Kidney tubule cell (primary cell): Measurements from ENCODE around the gene C6orf120.

Source experiments
- DNase-seq: peaks from one replicate; pipeline ENCODE4 v3.0.0-alpha.2; 2018; ENCODE audit warnings: low spot score

C6orf120 gene

GRCh38 chr6:169725125-169726048, 23.5 kb downstream of the C6orf120 start:
- DNase-seq = peak; percentile 67

- no peak for DNase-seq
These were observed 24.1 kb downstream of the C6orf120 start for GRCh38 chr6:169726049-169726400.

GRCh38 chr6:169726963-169727362, 25.0 kb downstream of the C6orf120 start:
- no peak for DNase-seq

- DNase-seq = no peak
These were observed 28.0 kb downstream of the C6orf120 start for GRCh38 chr6:169729961-169730360.

GRCh38 chr6:169738204-169738975, 36.5 kb downstream of the C6orf120 start:
- DNase-seq = no peak

- peak; percentile 33 for DNase-seq
These were observed 37.1 kb downstream of the C6orf120 start for GRCh38 chr6:169738976-169739529.

- DNase-seq = no peak
These were observed 39.4 kb downstream of the C6orf120 start for GRCh38 chr6:169741344-169741743.

GRCh38 chr6:169745405-169745804, 43.5 kb downstream of the C6orf120 start:
- DNase-seq = no peak

GRCh38 chr6:169746556-169746955, 44.6 kb downstream of the C6orf120 start:
- peak; percentile 70 for DNase-seq

- DNase-seq = peak; percentile 96
These were observed 49.5 kb downstream of the C6orf120 start, which contains the start of the genes DYNLT2 and ERMARD for GRCh38 chr6:169751242-169752073. Gene DYNLT2, minus strand, starts transcription at chr6:169751572. Its CDS starts 114 bp downstream, at chr6:169751458. Gene ERMARD, plus strand, starts transcription at chr6:169751622. Its CDS starts 36 bp downstream, at chr6:169751658.

GRCh38 chr6:169752074-169752623, 50.2 kb downstream of the C6orf120 start:
- DNase-seq = no peak
